T-helper 1 cell (primary cell): ENCODE results near the gene PRR3.
A peak's percentile ranks its signal among the peaks of the same experiment; 100 is the strongest.

Experiments
- DNase-seq, 5 donors: peaks; one replicate each; pipeline ENCODE4 v3.0.0-alpha.2; 2012 to 2020

The PRR3 gene

DNA sequence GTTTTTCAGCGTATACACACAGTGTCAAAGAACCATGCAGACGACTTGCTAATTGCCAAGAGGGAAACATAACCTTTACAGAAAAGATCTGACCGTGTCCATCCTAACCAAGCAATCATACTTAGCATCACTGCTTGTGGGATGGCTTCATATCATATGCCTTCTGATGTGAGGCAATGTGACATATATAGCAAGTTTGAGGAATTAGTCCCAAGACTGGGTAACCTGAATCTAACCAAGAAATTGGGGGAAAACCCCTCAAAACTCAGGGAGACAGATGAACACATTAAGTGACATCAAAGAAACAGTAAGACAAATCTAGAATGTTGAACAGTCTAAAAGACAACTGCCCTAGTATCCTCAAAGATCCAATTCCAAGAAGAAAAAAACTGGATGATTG lies 19.2 kb upstream of the PRR3 start:
- DNase-seq: no peak

GRCh38 chr6:30541515-30542403 lies 15.3 kb upstream of the PRR3 start:
- peak; percentile 59 to 87 (median 73) for DNase-seq

GRCh38 chr6:30542404-30542725 lies 14.7 kb upstream of the PRR3 start:
- DNase-seq: peak in 3 of 5 donors; percentile 12 to 62 (median 33)

DNA sequence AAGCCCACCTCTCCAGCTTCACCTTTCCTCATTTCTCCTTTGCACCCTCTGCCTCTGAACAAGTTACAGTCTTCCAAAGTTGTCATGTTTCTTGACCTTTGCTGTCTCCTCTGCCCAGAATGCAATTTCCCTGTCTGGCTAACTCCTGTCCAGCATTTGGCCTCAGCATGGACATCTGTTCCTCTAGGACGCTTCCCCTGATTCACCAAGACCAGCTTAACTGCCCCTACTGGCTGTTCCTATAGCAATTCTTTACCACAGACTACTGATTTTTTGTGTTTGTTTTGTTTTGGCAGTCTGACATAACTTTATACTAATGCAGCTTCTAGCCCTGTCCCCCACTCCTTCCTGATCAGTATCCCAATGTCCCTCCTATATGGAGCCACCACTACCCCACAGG lies 14.2 kb upstream of the PRR3 start:
- no peak for DNase-seq

GRCh38 chr6:30543821-30544220 lies 13.3 kb upstream of the PRR3 start:
- peak in 1 of 5 donors; percentile 33 for DNase-seq

DNA sequence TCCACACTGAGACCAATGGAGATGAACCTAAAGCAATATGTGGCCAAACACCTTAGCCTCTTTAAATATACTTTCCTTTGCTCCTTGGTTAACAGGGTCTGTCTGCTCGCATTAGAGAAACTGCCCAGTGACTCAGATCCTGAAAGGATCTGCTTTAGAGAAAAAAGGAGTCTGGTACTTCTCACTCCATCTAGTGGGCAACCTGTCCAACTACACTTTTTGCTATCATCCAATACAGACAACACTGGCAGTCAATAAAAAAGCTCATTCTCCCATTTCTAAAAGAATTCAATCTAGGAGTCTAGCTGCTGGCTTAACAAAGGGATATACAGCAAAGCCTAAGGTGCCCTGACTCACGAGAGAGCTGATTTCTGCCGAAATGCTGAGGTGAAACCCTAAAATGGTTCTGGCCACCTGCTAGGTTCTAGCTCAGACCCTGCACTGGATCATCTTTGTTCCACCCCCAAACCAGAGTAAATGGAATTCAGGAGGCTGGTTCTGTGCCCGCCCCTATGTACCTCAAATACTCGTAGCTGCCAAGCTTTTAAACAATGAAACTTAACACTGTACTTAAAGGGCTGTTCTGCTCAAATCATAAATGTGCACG lies 12.3 kb upstream of the PRR3 start:
- DNase-seq: peak in 1 of 5 donors; percentile 59

GRCh38 chr6:30547454-30547853 lies 9.6 kb upstream of the PRR3 start:
- DNase-seq: no peak

DNA sequence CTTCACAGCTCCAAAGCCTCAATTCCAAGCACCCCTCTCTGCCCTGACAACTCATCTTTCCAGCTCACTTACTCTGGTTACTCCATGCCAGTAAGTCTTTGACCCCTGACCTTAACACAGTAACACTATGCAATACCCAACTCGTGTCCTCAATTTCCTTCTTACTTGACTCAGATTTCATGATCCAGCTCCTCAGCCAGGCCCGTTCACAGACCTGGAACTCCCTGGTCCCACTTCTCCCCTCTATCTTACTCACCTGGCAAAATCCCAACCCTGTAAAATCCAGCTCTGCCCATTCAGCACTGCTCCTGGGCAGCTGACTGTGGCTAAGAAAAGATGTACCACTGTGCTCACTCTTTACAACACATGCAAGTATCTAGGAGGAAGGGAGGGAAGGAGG lies 8.7 kb upstream of the PRR3 start:
- DNase-seq: no peak

DNA sequence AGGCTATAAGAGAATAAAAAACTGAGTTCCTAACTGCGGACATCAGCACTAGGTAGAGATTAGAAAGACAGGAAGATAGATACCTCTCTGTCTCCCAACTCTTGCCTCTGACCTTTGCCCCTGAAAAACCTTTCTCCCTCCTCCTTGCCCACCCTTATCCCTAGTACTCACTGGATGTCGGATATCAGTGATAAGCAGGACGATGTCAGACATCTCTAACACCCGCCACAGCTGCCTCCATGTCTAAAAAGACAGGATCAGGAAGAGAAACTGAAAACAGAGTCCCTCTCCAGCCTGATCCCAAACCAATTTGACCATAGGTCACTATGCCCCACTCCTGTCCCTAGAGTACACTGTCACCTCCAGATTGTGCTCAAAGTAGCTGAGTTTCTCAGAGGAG lies 2.7 kb upstream of the PRR3 start:
- no peak for DNase-seq

GRCh38 chr6:30554962-30555815 lies 1.9 kb upstream of the PRR3 start:
- peak in 1 of 5 donors; percentile 16 for DNase-seq

- DNase-seq: no peak
Observed at GRCh38 chr6:30555816-30556065, 1.4 kb upstream of the PRR3 start.

DNA sequence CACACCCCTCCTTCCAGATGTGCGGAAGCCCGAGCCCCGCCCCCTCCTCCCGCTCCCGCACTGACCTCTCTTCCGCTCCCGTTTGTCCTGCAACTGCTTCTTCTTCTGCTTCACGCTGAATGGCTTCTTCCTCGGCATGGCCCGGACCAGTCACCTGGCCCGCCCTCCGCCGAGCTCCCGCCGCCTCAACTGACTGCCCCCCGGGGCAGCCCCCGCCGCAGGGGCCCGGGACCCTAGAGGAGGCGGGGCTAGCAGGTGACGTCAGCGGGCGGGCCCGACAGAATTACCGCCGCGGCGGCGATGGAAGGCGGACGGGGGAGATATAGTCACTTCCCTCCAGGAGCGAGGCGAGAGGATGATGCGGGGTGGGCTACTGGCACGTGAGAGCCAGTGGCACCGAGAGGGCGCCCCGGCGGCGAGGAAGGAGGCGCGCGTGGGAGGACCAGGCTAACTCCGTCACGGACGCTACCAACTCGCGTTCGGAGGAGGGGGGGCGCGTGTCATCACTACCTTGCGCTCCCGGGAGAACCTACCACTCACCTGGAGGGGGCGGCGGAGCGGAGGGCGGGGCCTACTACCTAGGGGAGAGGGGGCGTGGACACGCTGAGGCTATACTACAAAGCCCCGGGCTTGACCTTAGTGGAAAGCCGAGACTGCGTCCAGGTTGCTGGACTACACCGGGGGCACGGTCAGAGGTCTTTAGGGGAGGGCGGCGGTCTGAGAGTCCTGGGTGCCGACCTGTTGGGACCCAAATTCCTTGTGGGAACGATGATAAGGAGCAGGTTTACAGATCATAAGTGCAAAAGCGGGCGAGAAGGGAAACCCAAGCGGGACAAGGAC lies 809 bp upstream of the PRR3 start, which contains the start of gene GNL1:
Gene GNL1, minus strand, starts transcription at position 424 of the 840 bp plus-strand sequence. Its CDS starts 286 bp downstream, at position 138.
- DNase-seq: peak; percentile 97 to 99 (median 98)

GRCh38 chr6:30557683-30557981 lies 537 bp downstream of the PRR3 start:
- peak in 2 of 5 donors; percentile 27 to 41 for DNase-seq

DNA sequence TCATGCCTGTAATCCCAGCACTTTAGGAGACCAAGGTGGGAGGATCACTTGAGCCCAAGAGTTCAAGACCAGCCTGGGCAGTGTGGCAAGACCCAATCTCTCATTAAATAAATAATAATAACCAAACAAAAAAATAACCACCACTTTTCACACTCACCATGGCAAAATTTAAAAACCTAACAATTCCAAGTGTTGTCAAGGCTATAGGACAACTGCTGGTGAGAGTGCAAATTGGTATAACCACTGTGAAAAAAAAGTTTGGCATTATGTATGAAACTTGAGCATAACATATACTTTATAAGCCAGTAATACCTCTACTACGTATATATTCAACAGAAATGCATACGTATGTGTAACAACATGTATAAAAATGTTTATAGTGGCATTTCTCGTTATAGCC lies 3.8 kb downstream of the PRR3 start:
- no peak for DNase-seq

DNA sequence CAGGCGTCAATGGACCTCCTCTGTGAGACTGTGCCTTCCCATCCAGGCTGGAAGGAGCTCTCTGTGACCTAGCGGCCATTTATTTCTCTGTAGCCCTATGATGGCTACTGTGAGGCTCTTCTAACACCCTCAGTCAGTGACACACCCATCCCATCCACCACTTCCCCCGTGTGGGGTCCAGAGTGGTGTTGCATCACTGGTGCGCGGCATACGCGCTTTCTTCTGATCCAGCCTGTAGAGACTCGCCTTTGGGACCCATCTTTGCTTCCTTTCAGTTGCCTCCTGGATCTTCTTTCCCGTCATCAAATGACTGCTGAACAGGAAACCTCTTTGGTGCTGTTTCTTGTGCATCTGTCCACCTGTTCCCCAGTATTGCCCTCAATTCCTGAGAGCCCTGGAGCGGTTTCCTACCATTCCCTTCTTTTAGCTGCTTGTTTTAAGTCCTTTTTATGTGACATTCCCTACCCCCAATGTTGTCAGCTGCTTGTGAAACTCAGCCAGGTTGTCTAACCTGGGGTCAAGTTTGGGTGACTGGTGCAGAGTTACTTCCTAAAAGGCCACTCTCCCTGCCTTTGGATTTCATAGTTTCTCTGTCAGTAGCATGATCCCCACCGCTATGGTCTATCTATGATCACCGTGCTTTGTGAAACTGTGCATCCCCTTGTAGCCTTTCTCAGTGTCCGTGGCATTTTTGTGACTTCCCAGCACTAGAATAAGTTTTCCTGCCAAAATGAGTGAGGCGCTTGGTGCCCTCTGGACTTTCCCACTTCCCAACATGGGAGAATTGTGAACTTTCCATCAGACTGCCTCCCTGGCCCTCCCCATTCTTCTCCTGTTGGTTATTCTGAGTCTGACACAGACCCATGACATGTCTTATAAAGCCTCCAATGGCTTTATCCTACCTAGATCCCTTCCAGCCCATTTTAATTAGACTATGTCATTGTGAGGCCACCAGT lies 5.7 kb downstream of the PRR3 start:
- DNase-seq: no peak

GRCh38 chr6:30564114-30564513 lies 7.0 kb downstream of the PRR3 start:
- DNase-seq: no peak

GRCh38 chr6:30565772-30566171 lies 8.7 kb downstream of the PRR3 start:
- DNase-seq: no peak

DNA sequence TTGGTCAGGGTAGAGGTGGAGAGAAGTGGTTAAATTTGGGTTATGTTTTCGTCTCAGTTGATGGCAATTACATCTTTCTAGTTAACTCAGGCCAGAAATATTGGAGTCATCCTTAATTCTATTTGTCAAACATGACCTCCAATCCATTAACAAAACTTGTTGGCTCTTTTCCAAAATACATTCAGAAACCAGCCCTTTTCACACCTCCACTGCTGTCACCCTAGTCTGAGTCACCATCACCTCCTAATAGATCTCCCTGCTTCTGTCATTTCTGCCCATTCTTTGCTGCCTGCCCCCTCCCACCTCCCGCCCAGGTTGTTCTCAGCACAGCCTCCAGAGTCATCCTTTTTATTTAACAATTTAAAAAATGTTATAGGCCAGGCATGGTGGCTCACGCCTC lies 11.2 kb downstream of the PRR3 start:
- peak in 1 of 5 donors; percentile 29 for DNase-seq

DNA sequence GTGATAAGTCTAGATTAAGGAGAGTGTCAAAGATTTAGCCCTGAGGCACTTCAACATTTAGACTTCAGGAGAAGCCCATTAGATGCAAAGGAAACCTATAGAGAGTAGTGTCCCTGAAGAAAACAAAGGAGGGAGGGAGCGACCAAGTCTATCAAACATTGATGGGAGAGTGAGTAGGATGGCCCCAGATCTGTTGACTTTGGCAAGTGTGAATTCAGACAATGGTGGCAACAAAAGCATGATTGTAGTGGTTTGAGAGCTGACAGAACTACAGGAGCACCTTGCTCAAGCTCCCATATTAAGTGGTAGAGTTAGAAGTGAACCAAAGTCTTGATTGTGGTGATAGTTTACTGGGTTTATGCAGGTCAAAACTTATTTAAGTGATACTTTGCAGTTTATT lies 13.2 kb downstream of the PRR3 start:
- DNase-seq: no peak

- DNase-seq: no peak
Observed at GRCh38 chr6:30570740-30571074, 13.6 kb downstream of the PRR3 start.

- peak; percentile 98 to 100 (median 99) for DNase-seq
Observed at GRCh38 chr6:30571075-30571761, 14.1 kb downstream of the PRR3 start, which contains the start of gene ABCF1. ABCF1 (plus strand) TSS chr6:30571442; CDS start chr6:30571488, 46 bp downstream.
